GM18508 (cell line): ENCODE measurements around the gene CA11.
"Not testable (repeated sequence)": the region's sequence is repeated elsewhere in the genome, so short reads cannot be mapped to it uniquely, and the experiment has no call there.

Experiments used
- ATAC-seq: cut with Tn5 transposase; IDR thresholded peaks from one replicate; pipeline ENCODE4 v1.9.1; 2021; ENCODE audit warnings: moderate number of reproducible peaks; ENCODE audit not compliant: insufficient read depth, unreplicated experiment

The CA11 gene

GRCh38 chr19:48646001-48646721 lies at the start of gene CA11:
CA11 (minus strand) TSS chr19:48646187; CDS start chr19:48645632, 555 bp downstream.
- ATAC-seq, result no peak

DNA sequence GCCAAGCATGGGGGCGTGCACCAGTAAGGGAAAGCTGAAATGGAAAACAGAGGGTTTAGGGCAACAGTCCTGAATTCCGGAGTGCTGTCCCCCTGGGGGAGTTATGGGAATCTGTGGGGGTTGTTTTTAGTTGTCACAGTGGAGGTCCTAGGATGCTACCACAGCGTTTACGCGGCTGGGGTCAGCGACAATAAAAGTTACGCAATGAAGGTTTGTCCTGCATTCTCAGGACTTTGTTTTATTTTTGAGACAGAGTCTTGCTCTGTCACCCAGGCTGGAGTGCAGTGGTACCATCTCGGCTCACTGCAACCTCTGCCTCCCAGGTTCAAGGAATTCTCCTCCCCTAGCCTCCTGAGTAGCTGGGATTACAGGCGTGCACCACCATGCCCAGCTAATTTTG lies 47.6 kb upstream of the CA11 start:
- ATAC-seq, result not testable (repeated sequence)

GRCh38 chr19:48689449-48689848 lies 43.5 kb upstream of the CA11 start:
- no peak for ATAC-seq

- ATAC-seq, result no peak
These were observed 41.8 kb upstream of the CA11 start for GRCh38 chr19:48687776-48688175.

DNA sequence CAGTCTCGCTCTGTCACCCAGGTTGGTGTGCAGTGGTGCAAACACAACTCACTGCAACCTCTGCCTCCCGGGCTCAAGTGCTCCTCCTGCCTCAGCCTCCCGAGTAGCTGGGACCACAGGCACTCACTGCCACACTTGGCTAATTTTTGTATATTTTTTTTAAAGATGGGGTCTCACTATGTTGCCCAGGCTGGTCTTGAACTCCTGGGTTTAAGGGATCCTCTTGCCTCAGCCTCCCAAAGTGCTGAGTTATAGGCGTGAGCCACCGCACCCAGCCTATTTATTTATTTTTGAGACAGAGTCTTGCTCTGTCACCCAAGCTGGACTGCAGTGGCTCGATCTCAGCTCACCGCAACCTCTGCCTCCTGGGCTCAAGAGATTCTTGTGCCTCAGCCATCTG lies 40.6 kb upstream of the CA11 start:
- not testable (repeated sequence) for ATAC-seq

GRCh38 chr19:48686088-48686487 lies 40.1 kb upstream of the CA11 start:
- no peak for ATAC-seq

GRCh38 chr19:48685583-48685982 lies 39.6 kb upstream of the CA11 start:
- ATAC-seq, result no peak

GRCh38 chr19:48683349-48683748 lies 37.4 kb upstream of the CA11 start:
- ATAC-seq, result no peak

- no peak for ATAC-seq
These were observed 35.1 kb upstream of the CA11 start for GRCh38 chr19:48681127-48681470.

- no peak for ATAC-seq
These were observed 34.6 kb upstream of the CA11 start for GRCh38 chr19:48680436-48681126.

- ATAC-seq, result not testable (repeated sequence)
These were observed 34.0 kb upstream of the CA11 start for GRCh38 chr19:48680006-48680405.

DNA sequence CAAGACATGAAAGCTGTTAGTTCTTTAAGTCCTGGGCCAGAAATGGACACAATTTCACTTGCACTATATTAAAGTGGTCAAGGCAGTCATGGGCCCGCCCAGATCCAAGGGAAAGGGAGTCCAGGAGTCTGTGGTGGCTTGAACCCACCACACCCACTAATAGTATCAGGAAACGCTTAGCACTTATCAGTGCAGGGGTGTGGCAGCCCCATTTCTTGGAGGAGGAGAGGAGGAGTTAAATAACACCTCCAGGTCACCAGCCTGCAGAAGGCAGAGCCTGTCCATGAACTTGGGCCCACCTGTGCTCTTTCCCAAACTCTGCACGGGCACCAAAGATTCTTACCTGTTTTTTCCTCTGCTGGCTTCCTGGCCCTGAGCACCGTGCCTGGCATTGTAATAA lies 32.2 kb upstream of the CA11 start:
- ATAC-seq, result no peak

- no peak for ATAC-seq
These were observed 30.9 kb upstream of the CA11 start for GRCh38 chr19:48676887-48677286.

DNA sequence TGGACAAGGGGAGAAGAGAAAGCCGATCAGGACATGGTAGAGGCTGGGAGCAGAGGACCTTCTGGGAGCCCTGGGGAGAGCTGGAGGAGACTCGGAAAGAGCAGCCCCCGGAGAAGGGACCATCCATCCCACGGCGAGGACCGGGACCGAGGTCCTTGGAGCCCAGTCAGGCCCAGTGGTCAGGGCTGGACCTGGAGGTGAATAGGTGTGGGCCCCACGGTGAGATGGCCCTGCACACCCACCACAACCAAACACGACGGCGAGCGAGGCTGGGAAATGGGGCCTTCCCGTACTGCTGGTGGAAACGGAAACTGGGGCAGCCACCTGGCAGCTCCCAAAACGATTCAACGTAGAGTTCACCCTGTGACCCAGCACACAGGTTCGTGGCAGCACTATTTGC lies 30.5 kb upstream of the CA11 start:
- ATAC-seq, result no peak

GRCh38 chr19:48674921-48675824 lies 29.2 kb upstream of the CA11 start:
- no peak for ATAC-seq

DNA sequence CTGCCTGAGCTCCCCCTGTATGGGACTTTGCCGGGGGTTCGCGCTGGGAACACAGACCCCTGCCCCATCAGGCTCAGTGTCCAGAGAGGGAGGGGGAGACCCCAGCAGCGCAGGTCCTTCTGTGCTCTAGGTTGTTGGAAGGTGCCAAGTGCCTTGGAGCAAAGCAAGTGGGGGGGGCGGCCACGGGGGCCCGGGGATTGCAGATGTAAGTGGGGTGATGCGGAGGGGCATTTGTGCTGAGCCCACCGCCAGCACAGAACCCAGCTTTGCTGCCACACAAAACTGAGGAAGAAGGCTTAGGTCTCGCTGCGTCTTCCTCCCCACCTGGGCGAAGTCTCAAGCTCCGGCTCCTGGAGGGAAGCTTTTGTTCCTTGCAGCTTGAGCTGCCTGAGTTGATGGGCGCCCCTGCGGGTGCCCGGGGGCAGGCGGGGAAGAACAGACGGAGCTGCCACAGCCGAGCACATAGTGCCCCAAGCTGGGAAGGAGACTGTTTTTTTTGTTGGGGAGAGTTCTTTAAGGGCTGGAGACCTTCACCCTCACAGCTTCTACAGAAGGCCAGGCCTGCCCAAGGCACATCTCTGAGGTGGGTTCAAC lies 28.3 kb upstream of the CA11 start:
- no peak for ATAC-seq

GRCh38 chr19:48673436-48674100 lies 27.6 kb upstream of the CA11 start:
- ATAC-seq, result no peak

DNA sequence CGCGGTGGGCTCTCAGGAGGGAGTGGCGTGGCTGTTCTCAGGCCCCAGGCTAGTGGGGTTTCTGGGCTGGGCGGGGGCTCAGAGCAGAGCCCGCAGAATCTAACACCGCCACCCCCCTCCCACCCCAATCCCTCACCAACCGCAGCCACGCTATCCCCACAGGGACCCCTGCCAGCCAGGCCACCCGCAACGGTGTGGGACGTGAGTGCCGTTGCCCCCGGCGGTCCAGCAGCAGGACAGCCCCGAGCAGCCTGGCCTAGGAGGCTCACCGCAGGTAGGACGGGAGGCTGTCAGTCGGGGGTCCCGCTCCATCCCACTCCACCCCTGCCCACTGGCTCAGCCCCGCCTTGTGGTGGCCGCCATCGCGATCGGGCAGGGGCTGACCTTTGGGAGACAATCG lies 27.0 kb upstream of the CA11 start, which contains the start of gene NTN5:
Gene NTN5, minus strand, starts transcription at position 24 of the 400 bp plus-strand sequence. CDS start 2,031 bp downstream, outside the sequence.
- no peak for ATAC-seq

DNA sequence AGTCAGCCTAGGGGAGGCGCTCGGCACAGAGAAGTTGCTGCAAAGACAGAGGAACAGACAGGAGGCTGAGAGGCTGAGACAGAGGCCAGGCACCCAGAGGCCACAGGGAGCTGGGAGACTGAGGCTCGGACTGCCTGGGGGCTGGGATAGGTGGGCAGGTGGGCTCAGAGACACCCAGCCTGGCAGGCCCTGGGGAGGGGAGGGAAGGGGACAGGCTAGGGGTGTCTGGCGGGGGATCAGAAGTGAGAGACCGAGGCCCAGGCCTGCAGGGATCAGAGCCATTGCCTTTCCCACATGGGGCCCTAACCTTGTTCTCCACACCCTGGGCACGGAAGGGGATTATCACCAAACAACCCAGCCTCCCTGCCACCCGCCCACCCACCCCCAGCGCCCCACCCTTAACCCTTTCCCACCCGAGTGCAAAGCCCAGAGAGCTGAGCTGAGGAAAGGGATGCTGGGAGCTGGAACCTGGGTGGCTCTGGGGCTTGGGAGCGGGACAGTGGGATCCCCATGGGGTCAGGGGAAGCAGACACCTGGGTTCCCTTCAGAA lies 25.5 kb upstream of the CA11 start:
- ATAC-seq, result no peak
